ENCODE measurements around the gene CIB4. TPM values are rescaled to one million over a fixed set of nuclear protein-coding genes. Genes with fewer than 3 reads are reported as not detected.

Gene CIB4
- total and polyA plus RNA-seq, 9 of the 15 experiments (the other 6 are each of a cell fraction or from before 2014, with no cell fraction given), result not detected

DNA sequence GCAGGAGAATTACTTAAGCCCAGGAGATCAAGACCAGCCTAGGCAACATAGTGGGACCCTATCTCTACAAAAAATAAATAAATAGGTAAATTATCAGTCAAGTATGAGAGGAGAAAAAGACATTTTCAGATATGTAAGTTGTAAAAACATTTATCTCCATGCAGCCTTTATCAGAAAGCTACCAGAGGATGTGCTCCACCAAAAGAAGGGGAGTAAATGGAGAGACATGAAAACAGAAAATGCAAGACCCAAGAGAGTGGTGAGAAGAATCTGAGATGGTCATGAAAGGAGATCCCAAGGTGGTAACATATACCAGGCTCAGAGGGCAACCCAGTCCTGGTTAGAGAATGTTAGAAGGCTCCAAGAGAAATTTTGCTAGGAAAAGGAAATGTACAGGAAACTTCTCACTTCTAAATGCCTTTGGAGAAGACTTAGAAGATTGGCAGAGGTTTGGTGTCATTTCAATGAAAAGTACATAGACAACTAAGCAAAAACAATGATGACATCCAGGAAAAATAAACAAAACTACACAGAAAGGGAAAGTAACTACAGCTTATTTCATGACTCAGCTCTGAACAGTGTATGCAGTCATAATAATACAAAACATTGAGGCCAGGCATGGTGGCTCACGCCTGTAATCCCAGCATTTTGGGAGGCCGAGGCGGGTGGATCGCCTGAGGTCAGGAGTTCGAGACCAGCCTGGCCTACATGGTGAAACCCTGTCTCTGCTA lies 19.5 kb downstream of the CIB4 start:
- no peak overlapping the region for H3K9ac ChIP-seq (ENCODE audit: insufficient read depth in 1 of 2, low read depth in 2 of 2, low read length in 2 of 2)
- no peaks in the 10 kb centered on the region for H3K36me3 ChIP-seq (ENCODE audit: control insufficient read depth, insufficient read depth, low read length)
- H3K27me3 ChIP-seq (ENCODE audit: control insufficient read depth in 2 of 2, insufficient read depth in 2 of 2, low read length in 2 of 2), result peaks cover 45 to 55% of the 10 kb centered on the region in 2 experiments
- CTCF ChIA-PET (ENCODE audit: low intra/inter-chr PET ratio), result no interaction called here
- H3K9me3 ChIP-seq (replicated peaks; ENCODE audit: control insufficient read depth, insufficient read depth, low read depth, low read length), result peaks cover 2% of the 10 kb centered on the region; the same call in 1 of the 2 replicates
- in situ Hi-C loops (cut with MboI) (no loop called here), intact Hi-C loops (cut with micrococcal nuclease) (no loop called here)
- POLR2A ChIA-PET, result interaction anchor here (1.6 kb wide), 1 partner anchor 11 kb away, joined by 3 read pairs; no protein-coding TSS in a partner anchor
- no peak overlapping the region for H3K4me3 ChIP-seq
- no peaks in the 10 kb centered on the region; a peak in 2 of 5 replicates for H3K4me1 ChIP-seq (replicated peaks in 1 of 2; ENCODE audit: control insufficient read depth in 2 of 2, insufficient read depth in 2 of 2, low read length in 2 of 2)
- FAIRE-seq, result no peak
- no peak overlapping the region for H3K27ac ChIP-seq (ENCODE audit: extremely low read depth, low read depth, low read length)
- DNase-seq (ENCODE audit: extremely low read depth in 1 of 4, low spot score in 3 of 4), result no peak
- no peak overlapping the region for H3K4me2 ChIP-seq (ENCODE audit: insufficient read depth, low read length)
- no peak overlapping the region for H2AFZ ChIP-seq (ENCODE audit: low read depth, low read length)
- no peaks in the 10 kb centered on the region for H4K20me1 ChIP-seq (replicated peaks; ENCODE audit: control insufficient read depth, insufficient read depth, low read length)
- TF ChIP-seq, protein P1, sequence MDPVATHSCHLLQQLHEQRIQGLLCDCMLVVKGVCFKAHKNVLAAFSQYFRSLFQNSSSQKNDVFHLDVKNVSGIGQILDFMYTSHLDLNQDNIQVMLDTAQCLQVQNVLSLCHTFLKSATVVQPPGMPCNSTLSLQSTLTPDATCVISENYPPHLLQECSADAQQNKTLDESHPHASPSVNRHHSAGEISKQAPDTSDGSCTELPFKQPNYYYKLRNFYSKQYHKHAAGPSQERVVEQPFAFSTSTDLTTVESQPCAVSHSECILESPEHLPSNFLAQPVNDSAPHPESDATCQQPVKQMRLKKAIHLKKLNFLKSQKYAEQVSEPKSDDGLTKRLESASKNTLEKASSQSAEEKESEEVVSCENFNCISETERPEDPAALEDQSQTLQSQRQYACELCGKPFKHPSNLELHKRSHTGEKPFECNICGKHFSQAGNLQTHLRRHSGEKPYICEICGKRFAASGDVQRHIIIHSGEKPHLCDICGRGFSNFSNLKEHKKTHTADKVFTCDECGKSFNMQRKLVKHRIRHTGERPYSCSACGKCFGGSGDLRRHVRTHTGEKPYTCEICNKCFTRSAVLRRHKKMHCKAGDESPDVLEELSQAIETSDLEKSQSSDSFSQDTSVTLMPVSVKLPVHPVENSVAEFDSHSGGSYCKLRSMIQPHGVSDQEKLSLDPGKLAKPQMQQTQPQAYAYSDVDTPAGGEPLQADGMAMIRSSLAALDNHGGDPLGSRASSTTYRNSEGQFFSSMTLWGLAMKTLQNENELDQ (CRISPR knock-in tag; IDR thresholded peaks at IDR 0.05; ENCODE audit: borderline replicate concordance), result no peak
- TF ChIP-seq C11orf30 (IDR thresholded peaks at IDR 0.05; ENCODE audit: low read depth) (0 out of 2 replicates have a peak, but pooled peaks have one; percentile 10), WHSC1 (IDR thresholded peaks at IDR 0.05; ENCODE audit: low read length) (no peak), RBM25 (IDR thresholded peaks at IDR 0.05; ENCODE audit: low read depth, low read length, severe bottlenecking) (peak; percentile 51), ZNF146 (CRISPR knock-in tag; IDR thresholded peaks at IDR 0.05; ENCODE audit: unreplicated experiment) (no peak), ELF2 (CRISPR knock-in tag; IDR thresholded peaks at IDR 0.05) (no peak)
- TF ChIP-seq, protein P2, sequence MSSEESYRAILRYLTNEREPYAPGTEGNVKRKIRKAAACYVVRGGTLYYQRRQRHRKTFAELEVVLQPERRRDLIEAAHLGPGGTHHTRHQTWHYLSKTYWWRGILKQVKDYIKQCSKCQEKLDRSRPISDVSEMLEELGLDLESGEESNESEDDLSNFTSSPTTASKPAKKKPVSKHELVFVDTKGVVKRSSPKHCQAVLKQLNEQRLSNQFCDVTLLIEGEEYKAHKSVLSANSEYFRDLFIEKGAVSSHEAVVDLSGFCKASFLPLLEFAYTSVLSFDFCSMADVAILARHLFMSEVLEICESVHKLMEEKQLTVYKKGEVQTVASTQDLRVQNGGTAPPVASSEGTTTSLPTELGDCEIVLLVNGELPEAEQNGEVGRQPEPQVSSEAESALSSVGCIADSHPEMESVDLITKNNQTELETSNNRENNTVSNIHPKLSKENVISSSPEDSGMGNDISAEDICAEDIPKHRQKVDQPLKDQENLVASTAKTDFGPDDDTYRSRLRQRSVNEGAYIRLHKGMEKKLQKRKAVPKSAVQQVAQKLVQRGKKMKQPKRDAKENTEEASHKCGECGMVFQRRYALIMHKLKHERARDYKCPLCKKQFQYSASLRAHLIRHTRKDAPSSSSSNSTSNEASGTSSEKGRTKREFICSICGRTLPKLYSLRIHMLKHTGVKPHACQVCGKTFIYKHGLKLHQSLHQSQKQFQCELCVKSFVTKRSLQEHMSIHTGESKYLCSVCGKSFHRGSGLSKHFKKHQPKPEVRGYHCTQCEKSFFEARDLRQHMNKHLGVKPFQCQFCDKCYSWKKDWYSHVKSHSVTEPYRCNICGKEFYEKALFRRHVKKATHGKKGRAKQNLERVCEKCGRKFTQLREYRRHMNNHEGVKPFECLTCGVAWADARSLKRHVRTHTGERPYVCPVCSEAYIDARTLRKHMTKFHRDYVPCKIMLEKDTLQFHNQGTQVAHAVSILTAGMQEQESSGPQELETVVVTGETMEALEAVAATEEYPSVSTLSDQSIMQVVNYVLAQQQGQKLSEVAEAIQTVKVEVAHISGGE (CRISPR knock-in tag; IDR thresholded peaks at IDR 0.05), result no peak
- no peaks in the 10 kb centered on the region for H3K9me1 ChIP-seq (ENCODE audit: control insufficient read depth, insufficient read depth, low read length)
- WGBS (ENCODE audit: insufficient coverage, low coverage, missing lambda C conversion rate), result 2% methylated on average over 5 of the region's 5 CpGs
- no peaks in the 10 kb centered on the region for H3K79me2 ChIP-seq (ENCODE audit: control insufficient read depth, insufficient read depth, low read length)
- ATAC-seq, result no peak
- no TSS peak for BruUV-seq (replicated peaks)
